H9 (cell line): ENCODE results near the gene CHAF1B. TPM values are rescaled to one million over a fixed set of nuclear protein-coding genes. Genes with fewer than 3 reads are reported as not detected.
A peak's percentile ranks its signal among the peaks of the same experiment; 100 is the strongest.
"Not testable (repeated sequence)": the region's sequence is repeated elsewhere in the genome, so short reads cannot be mapped to it uniquely, and the experiment has no call there.

ENCODE experiments used
- DNase-seq: peaks from one replicate; pipeline ENCODE4 v3.0.0-alpha.2; 2017
- H2AFZ ChIP-seq: one replicate; pipeline ENCODE4 v1.6.1; 2013; ENCODE audit warnings: mild to moderate bottlenecking, low read length, control low read depth, moderate library complexity
- H2AK5ac ChIP-seq: 2 replicates; pipeline ENCODE4 v1.6.1; 2013; ENCODE audit warnings: low read length, control low read depth, mixed read lengths; ENCODE audit not compliant: insufficient read length
- H2BK120ac ChIP-seq: one replicate; pipeline ENCODE4 v1.6.1; 2013; ENCODE audit warnings: low read depth, mild to moderate bottlenecking, low read length, control low read depth, inconsistent platforms; ENCODE audit not compliant: poor library complexity, severe bottlenecking
- H2BK12ac ChIP-seq: 2 replicates; pipeline ENCODE4 v1.6.1; 2013; ENCODE audit warnings: low read length, control low read depth, mixed read lengths, low read depth; ENCODE audit not compliant: insufficient read length
- H2BK15ac ChIP-seq: 2 replicates; pipeline ENCODE4 v1.6.1; 2013; ENCODE audit warnings: low read depth, low read length, control low read depth
- H2BK20ac ChIP-seq: one replicate; pipeline ENCODE4 v1.6.1; 2013; ENCODE audit warnings: low read depth, mild to moderate bottlenecking, low read length, control low read depth, inconsistent platforms; ENCODE audit not compliant: poor library complexity, severe bottlenecking
- H2BK5ac ChIP-seq: 2 replicates; pipeline ENCODE4 v1.6.1; 2013; ENCODE audit warnings: low read length, control low read depth, mixed read lengths; ENCODE audit not compliant: insufficient read length
- H3K14ac ChIP-seq: 2 replicates; pipeline ENCODE4 v1.6.1; 2013; ENCODE audit warnings: low read length, control low read depth; ENCODE audit not compliant: insufficient read depth
- H3K18ac ChIP-seq: 2 replicates; pipeline ENCODE4 v1.6.1; 2013; ENCODE audit warnings: low read depth, mild to moderate bottlenecking, mixed read lengths, low read length, control low read depth; ENCODE audit not compliant: insufficient read length
- H3K23ac ChIP-seq: 2 replicates; pipeline ENCODE4 v1.6.1; 2013; ENCODE audit warnings: low read length, control low read depth, mixed read lengths, low read depth; ENCODE audit not compliant: insufficient read length
- H3K23me2 ChIP-seq: 2 replicates; pipeline ENCODE4 v1.6.1; 2013; ENCODE audit warnings: low read depth, mild to moderate bottlenecking, mixed read lengths, low read length, control low read depth; ENCODE audit not compliant: insufficient read length, poor library complexity, severe bottlenecking
- H3K27ac ChIP-seq: 2 replicates; pipeline ENCODE4 v1.5.1; 2013; ENCODE audit warnings: low read length, control low read depth, mixed read lengths, low read depth; ENCODE audit not compliant: insufficient read length
- H3K27me3 ChIP-seq: 2 replicates; pipeline ENCODE4 v1.6.1; 2013; ENCODE audit warnings: low read length, control low read depth, inconsistent platforms; ENCODE audit not compliant: insufficient read depth
- H3K4ac ChIP-seq: 2 replicates; pipeline ENCODE4 v1.6.1; 2013; ENCODE audit warnings: low read depth, mild to moderate bottlenecking, control low read depth, inconsistent platforms, low read length, moderate library complexity
- H3K4me1 ChIP-seq: 2 replicates; pipeline ENCODE4 v1.6.1; 2013; ENCODE audit warnings: low read length, control low read depth, inconsistent platforms; ENCODE audit not compliant: insufficient read depth
- H3K4me2 ChIP-seq: 2 replicates; pipeline ENCODE4 v1.6.1; 2013; ENCODE audit warnings: low read length, control low read depth, mixed read lengths; ENCODE audit not compliant: insufficient read length, insufficient read depth
- H3K56ac ChIP-seq: 2 replicates; pipeline ENCODE4 v1.6.1; 2013; ENCODE audit warnings: low read depth, mild to moderate bottlenecking, mixed read lengths, low read length, control low read depth; ENCODE audit not compliant: insufficient read length
- H3K79me1 ChIP-seq: 2 replicates; pipeline ENCODE4 v1.6.1; 2013; ENCODE audit warnings: low read depth, mild to moderate bottlenecking, moderate library complexity, low read length, control low read depth, inconsistent platforms; ENCODE audit not compliant: insufficient read depth, poor library complexity, severe bottlenecking
- H3K79me2 ChIP-seq: 2 replicates; pipeline ENCODE4 v1.6.1; 2013; ENCODE audit warnings: low read length, control low read depth, inconsistent platforms; ENCODE audit not compliant: insufficient read depth
- H3K9ac ChIP-seq: 2 replicates; pipeline ENCODE4 v1.6.1; 2013; ENCODE audit warnings: low read length, control low read depth, mixed read lengths; ENCODE audit not compliant: insufficient read length; ENCODE audit errors: extremely low read depth
- H3K9me3 ChIP-seq: one replicate; pipeline ENCODE4 v1.6.1; 2013; ENCODE audit warnings: low read depth, low read length, inconsistent platforms; ENCODE audit not compliant: control insufficient read depth
- H3T11ph ChIP-seq: one replicate; pipeline ENCODE4 v1.6.1; 2013; ENCODE audit warnings: mild to moderate bottlenecking, low read length, control low read depth, inconsistent platforms
- H4K20me1 ChIP-seq: one replicate; pipeline ENCODE4 v1.6.1; 2013; ENCODE audit not compliant: control insufficient read depth, insufficient read length, insufficient read depth
- H4K5ac ChIP-seq: 2 replicates; pipeline ENCODE4 v1.6.1; 2013; ENCODE audit warnings: low read depth, mild to moderate bottlenecking, mixed read lengths, low read length, control low read depth; ENCODE audit not compliant: insufficient read length
- H4K8ac ChIP-seq: replicated peaks from 2 replicates; pipeline ENCODE4 v1.6.1; 2013; ENCODE audit warnings: low read length, control low read depth, mixed read lengths, low read depth; ENCODE audit not compliant: insufficient read length
- H4K91ac ChIP-seq: 2 replicates; pipeline ENCODE4 v1.6.1; 2013; ENCODE audit warnings: low read depth, mild to moderate bottlenecking, moderate library complexity, mixed read lengths, low read length, control low read depth; ENCODE audit not compliant: insufficient read length
- H3K27ac Mint-ChIP-seq, 3 experiments: 2 replicates in 2 of 3; 3 replicates in 1 of 3; pipeline ENCODE4 v1.8.0; 2020 to 2021; ENCODE audit warnings: mixed read lengths in 3 of 3, mild to moderate bottlenecking in 1 of 3, moderate library complexity in 1 of 3
- H3K27me3 Mint-ChIP-seq: 2 replicates; pipeline ENCODE4 v1.8.0; 2021; ENCODE audit warnings: low read depth, mild to moderate bottlenecking, moderate library complexity, mixed read lengths
- H3K36me3 Mint-ChIP-seq, 3 experiments: 2 replicates in 2 of 3; 3 replicates in 1 of 3; pipeline ENCODE4 v1.8.0; 2020 to 2021; ENCODE audit warnings: low read depth in 3 of 3, mixed read lengths in 3 of 3; ENCODE audit not compliant: insufficient read depth in 1 of 3
- H3K4me1 Mint-ChIP-seq, 2 experiments: 2 replicates each; pipeline ENCODE4 v1.8.0; 2020; ENCODE audit warnings: mixed read lengths in 2 of 2
- H3K4me3 Mint-ChIP-seq, 2 experiments: 2 replicates in 1 of 2; 3 replicates in 1 of 2; pipeline ENCODE4 v1.8.0; 2020 to 2021; ENCODE audit warnings: mild to moderate bottlenecking in 2 of 2, mixed read lengths in 2 of 2, moderate library complexity in 1 of 2
- H3K9me3 Mint-ChIP-seq, 2 experiments: 2 replicates in 1 of 2; 3 replicates in 1 of 2; pipeline ENCODE4 v1.8.0; 2020; ENCODE audit warnings: mild to moderate bottlenecking in 2 of 2, mixed read lengths in 2 of 2, moderate library complexity in 1 of 2
- WGBS: extraction: QIAGEN DNeasy Blood & Tissue Kit; methylation state at CpG from one replicate; pipeline ENCODE4 v1.1.7; 2013; ENCODE audit warnings: missing lambda C conversion rate, low lambda C conversion rate, mixed read lengths; ENCODE audit not compliant: insufficient read length; ENCODE audit errors: extremely low coverage; 5-methylcytosine and 5-hydroxymethylcytosine counted together
- total RNA-seq: library from RNA; stranded (reverse); gene quantifications from 2 replicates; pipeline ENCODE4 v1.2.1, GENCODE V29; 2021
- TF ChIP-seq, protein P1 (sequence below): fragments of 200-600 bp; sonication (generic); conservative IDR thresholded peaks from 3 replicates; pipeline ENCODE4 v1.8.0; 2021; ENCODE audit warnings: antibody characterized with exemption, mild to moderate bottlenecking

CHAF1B gene
- total RNA-seq, 1 experiment from 2014 or later, result 19.3 TPM

- Histone ChIP-seq H3K4me1 (no peaks in the 10 kb centered on the region), H2BK5ac (no peak overlapping the region), H4K8ac (no peak overlapping the region), H2AFZ (no peak overlapping the region), H4K20me1 (no peaks in the 10 kb centered on the region), H3K9me3 (no peaks in the 10 kb centered on the region), H4K91ac (no peak overlapping the region), H3K4me2 (no peak overlapping the region), H3K56ac (no peak overlapping the region), H3K18ac (no peak overlapping the region), H4K5ac (no peak overlapping the region), H2BK20ac (no peak overlapping the region), H3T11ph (no peak overlapping the region), H2BK12ac (no peak overlapping the region), H3K14ac (no peak overlapping the region), H3K9ac (no peak overlapping the region), H2BK120ac (no peak overlapping the region), H3K4ac (no peak overlapping the region), H2AK5ac (no peak overlapping the region), H2BK15ac (no peak overlapping the region), H3K23me2 (peaks cover 4% of the 10 kb centered on the region), H3K79me1 (no peaks in the 10 kb centered on the region), H3K27ac (no peak overlapping the region), H3K27me3 (no peaks in the 10 kb centered on the region), H3K23ac (no peak overlapping the region), H3K79me2 (no peaks in the 10 kb centered on the region)
- no CpG with 5 or more reads among the region's 10 CpGs for WGBS
- H3K27me3 Mint-ChIP-seq, result no peaks in the 10 kb centered on the region
- peak overlapping the region in 1 of 2 experiments; percentile 28; a peak in 1 of 5 replicates for H3K4me3 Mint-ChIP-seq
- peak overlapping the region; percentile 14 to 71 (median 30); a peak in 3 of 7 replicates for H3K27ac Mint-ChIP-seq
- peak; percentile 64 for DNase-seq
- TF ChIP-seq, protein P1, sequence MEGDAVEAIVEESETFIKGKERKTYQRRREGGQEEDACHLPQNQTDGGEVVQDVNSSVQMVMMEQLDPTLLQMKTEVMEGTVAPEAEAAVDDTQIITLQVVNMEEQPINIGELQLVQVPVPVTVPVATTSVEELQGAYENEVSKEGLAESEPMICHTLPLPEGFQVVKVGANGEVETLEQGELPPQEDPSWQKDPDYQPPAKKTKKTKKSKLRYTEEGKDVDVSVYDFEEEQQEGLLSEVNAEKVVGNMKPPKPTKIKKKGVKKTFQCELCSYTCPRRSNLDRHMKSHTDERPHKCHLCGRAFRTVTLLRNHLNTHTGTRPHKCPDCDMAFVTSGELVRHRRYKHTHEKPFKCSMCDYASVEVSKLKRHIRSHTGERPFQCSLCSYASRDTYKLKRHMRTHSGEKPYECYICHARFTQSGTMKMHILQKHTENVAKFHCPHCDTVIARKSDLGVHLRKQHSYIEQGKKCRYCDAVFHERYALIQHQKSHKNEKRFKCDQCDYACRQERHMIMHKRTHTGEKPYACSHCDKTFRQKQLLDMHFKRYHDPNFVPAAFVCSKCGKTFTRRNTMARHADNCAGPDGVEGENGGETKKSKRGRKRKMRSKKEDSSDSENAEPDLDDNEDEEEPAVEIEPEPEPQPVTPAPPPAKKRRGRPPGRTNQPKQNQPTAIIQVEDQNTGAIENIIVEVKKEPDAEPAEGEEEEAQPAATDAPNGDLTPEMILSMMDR, result peak; percentile 46
- peaks cover 14 to 22% of the 10 kb centered on the region in 2 experiments for H3K4me1 Mint-ChIP-seq
- H3K9me3 Mint-ChIP-seq, result peaks cover 9 to 12% of the 10 kb centered on the region in 2 experiments
- peaks cover 39 to 56% (median 56%) of the 10 kb centered on the region in 3 experiments for H3K36me3 Mint-ChIP-seq
These were observed 3.6 kb downstream of the CHAF1B start for GRCh38 chr21:36388835-36389234.

DNA sequence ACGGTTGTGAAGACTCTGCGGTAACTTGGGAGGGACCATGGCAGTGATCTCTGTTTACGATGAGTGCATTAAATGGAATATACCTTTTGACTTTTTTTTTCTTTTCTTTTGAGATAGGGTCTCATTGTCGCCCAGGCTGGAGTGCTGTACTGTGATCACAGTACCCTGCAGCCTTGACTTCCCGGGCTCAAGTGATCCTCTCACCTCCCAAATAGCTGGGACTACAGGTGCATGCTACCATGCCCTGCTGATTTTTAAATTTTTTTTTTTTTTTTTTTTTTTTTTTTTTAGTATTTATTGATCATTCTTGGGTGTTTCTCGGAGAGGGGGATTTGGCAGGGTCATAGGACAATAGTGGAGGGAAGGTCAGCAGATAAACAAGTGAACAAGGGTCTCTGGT is 6.5 kb downstream of the CHAF1B start:
- H3K27me3 ChIP-seq, DNase-seq, H3K79me2 ChIP-seq, H2BK20ac ChIP-seq, H3K18ac ChIP-seq, H2BK12ac ChIP-seq, H3K4me1 ChIP-seq, H2AK5ac ChIP-seq, H3K79me1 ChIP-seq, H4K91ac ChIP-seq, H3K4ac ChIP-seq, H3K14ac ChIP-seq, H3K27ac Mint-ChIP-seq, H3K23ac ChIP-seq, H3K9ac ChIP-seq, H2BK15ac ChIP-seq, H3K4me3 Mint-ChIP-seq, H2BK120ac ChIP-seq, H4K5ac ChIP-seq, H3K56ac ChIP-seq, H4K8ac ChIP-seq, H3K4me2 ChIP-seq, H2AFZ ChIP-seq, H2BK5ac ChIP-seq, H3K27ac ChIP-seq, H3T11ph ChIP-seq, H3K27me3 Mint-ChIP-seq, H3K23me2 ChIP-seq, H4K20me1 ChIP-seq, H3K9me3 ChIP-seq: not testable (repeated sequence)
- no CpG with 5 or more reads among the region's 6 CpGs for WGBS
- H3K4me1 Mint-ChIP-seq, result peaks cover 6 to 16% of the 10 kb centered on the region in 2 experiments
- peaks cover 9 to 12% of the 10 kb centered on the region in 2 experiments for H3K9me3 Mint-ChIP-seq
- peaks cover 45 to 71% (median 69%) of the 10 kb centered on the region in 3 experiments for H3K36me3 Mint-ChIP-seq
